HepG2 (cell line): ENCODE measurements around the gene LSM14B. TPM values are rescaled to one million over a fixed set of nuclear protein-coding genes. Genes with fewer than 3 reads are reported as not detected.

Experiments used
- AGO2 ChIP-seq: fragments of 200-400 bp; formaldehyde crosslinking; optimal IDR thresholded peaks from 2 replicates; pipeline ENCODE3; 2017; ENCODE audit warnings: mild to moderate bottlenecking, low read depth, low read length, moderate library complexity
- ARHGAP35 ChIP-seq: sonication (generic); formaldehyde crosslinking; IDR thresholded peaks from 2 replicates; pipeline ENCODE4 v1.9.0; 2022; ENCODE audit warnings: mild to moderate bottlenecking, inconsistent platforms, moderate library complexity, missing genetic modification reagents, borderline replicate concordance
- GZF1 ChIP-seq: sonication (generic); formaldehyde crosslinking; IDR thresholded peaks from 2 replicates; pipeline ENCODE4 v1.5.1; 2020; ENCODE audit warnings: mild to moderate bottlenecking, missing genetic modification reagents
- HNRNPH1 ChIP-seq: fragments of 200-400 bp; formaldehyde crosslinking; optimal IDR thresholded peaks from 2 replicates; pipeline ENCODE3; 2017; ENCODE audit warnings: mild to moderate bottlenecking, low read depth, low read length
- NR2F1 ChIP-seq, 2 experiments: fragments of 450-650 bp in 1 of 2; formaldehyde crosslinking in 1 of 2; IDR thresholded peaks; 2 replicates each; pipeline versions ENCODE4 v1.5.0 to v1.6.1; 2016 to 2020; ENCODE audit warnings: mild to moderate bottlenecking in 1 of 2, missing compliant biosample characterization in 1 of 2, missing genetic modification reagents in 1 of 2, moderate library complexity in 1 of 2
- ONECUT2 ChIP-seq: sonication (generic); formaldehyde crosslinking; IDR thresholded peaks from 2 replicates; pipeline ENCODE4 v1.4.0; 2020; ENCODE audit warnings: missing genetic modification reagents
- TAF1 ChIP-seq: sonication (generic); formaldehyde crosslinking; IDR thresholded peaks from 2 replicates; pipeline ENCODE4 v1.4.0; 2020; ENCODE audit warnings: missing genetic modification reagents
- ZNF274 ChIP-seq: sonication (generic); formaldehyde crosslinking; IDR thresholded peaks from 2 replicates; pipeline ENCODE4 v1.5.1; 2020; ENCODE audit warnings: mild to moderate bottlenecking, missing genetic modification reagents
- polyA plus RNA-seq, 8 experiments: library from polyadenylated mRNA; depleted of rRNA in 3 of 8; stranded (reverse) in 7 of 8; unstranded in 1 of 8; fragments of >200 nt; fragmentation: Illumina TruSeq in 4 of 8; extraction: Trizol in 4 of 8; gene quantifications; 2 replicates each; pipeline versions ENCODE4 v1.2.1 to v1.2.3, GENCODE V29; 2011 to 2016; ENCODE audit warnings: low read depth in 4 of 8, missing spikeins in 1 of 8, mixed read lengths in 1 of 8; ENCODE audit not compliant: insufficient read depth in 1 of 8
- total RNA-seq, 5 experiments: library from RNA; depleted of rRNA; stranded (reverse); fragments of >200 nt; fragmentation: Illumina TruSeq; extraction: Trizol; gene quantifications; 2 replicates each; pipeline ENCODE4 v1.2.3, GENCODE V29; 2016; ENCODE audit warnings: low read depth in 1 of 5
- TF ChIP-seq, protein P1 (sequence below): IDR thresholded peaks from 2 replicates; pipeline ENCODE4 v1.4.0; 2020; ENCODE audit warnings: mild to moderate bottlenecking, missing genetic modification reagents
- TF ChIP-seq, protein P2 (sequence below), 2 experiments: sonication (generic) in 1 of 2; formaldehyde crosslinking in 1 of 2; IDR thresholded peaks; 2 replicates each; pipeline versions ENCODE4 v1.4.0 to v1.6.1; 2018 to 2020; ENCODE audit warnings: missing genetic modification reagents in 2 of 2, borderline replicate concordance in 1 of 2, low read depth in 1 of 2, mild to moderate bottlenecking in 1 of 2, missing biosample characterization in 1 of 2
- TF ChIP-seq, protein P3 (sequence below): sonication (generic); formaldehyde crosslinking; IDR thresholded peaks from 2 replicates; pipeline ENCODE4 v1.5.0; 2020; ENCODE audit warnings: missing genetic modification reagents, mild to moderate bottlenecking, borderline replicate concordance
- TF ChIP-seq, protein P4 (sequence below): sonication (generic); formaldehyde crosslinking; IDR thresholded peaks from 2 replicates; pipeline ENCODE4 v1.5.0; 2020; ENCODE audit warnings: mild to moderate bottlenecking, missing genetic modification reagents, borderline replicate concordance
- TF ChIP-seq, protein P5 (sequence below): sonication (generic); formaldehyde crosslinking; IDR thresholded peaks from 2 replicates; pipeline ENCODE4 v1.4.0; 2020; ENCODE audit warnings: missing genetic modification reagents, low read depth, mild to moderate bottlenecking, borderline replicate concordance

Gene LSM14B
- total and polyA plus RNA-seq, 2 of the 13 experiments (the other 11 are each of a cell fraction or from before 2014, with no cell fraction given), result 43.3 to 79.2 TPM

DNA sequence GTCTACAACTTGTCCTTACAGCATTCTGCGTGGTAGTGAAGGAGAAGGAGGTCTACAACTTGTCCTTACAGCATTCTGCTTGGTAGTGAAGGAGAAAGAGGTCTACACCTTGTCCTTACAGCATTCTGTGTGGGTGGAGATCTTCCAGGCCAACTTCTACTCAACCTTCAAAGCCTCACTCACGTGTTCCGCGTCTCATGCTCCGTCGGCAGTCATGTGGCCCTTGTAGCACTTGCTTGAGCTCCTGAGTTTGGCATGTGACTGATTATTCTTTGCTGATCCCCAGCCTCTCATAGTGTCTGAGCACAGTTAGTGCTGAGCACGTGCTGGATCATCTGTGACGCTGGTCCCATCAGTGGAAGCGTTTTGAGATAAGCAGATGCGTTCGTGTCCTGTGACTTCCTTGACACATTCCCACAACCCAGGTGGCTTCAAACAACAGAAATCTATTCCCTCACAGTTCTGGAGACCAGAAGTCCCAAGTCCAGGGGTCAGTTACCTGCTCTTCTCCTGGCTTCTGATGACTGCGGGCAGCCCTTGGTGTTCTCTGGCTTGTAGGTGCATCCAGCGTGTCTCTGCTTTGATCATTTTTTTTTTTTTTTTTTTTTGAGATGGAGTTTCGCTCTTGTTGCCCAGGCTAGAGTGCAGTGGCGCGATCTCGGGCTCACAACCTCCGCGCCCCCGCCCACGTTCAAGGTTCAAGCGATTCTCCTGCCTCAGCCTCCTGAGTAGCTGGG is 23.9 kb downstream of the LSM14B start (continued):
- TF ChIP-seq NR2F1 (CRISPR knock-in tag; IDR thresholded peaks at IDR 0.05), result peak in 1 of 2 experiments; percentile 72; a peak in 3 of 4 replicates
- TF ChIP-seq, protein P1, sequence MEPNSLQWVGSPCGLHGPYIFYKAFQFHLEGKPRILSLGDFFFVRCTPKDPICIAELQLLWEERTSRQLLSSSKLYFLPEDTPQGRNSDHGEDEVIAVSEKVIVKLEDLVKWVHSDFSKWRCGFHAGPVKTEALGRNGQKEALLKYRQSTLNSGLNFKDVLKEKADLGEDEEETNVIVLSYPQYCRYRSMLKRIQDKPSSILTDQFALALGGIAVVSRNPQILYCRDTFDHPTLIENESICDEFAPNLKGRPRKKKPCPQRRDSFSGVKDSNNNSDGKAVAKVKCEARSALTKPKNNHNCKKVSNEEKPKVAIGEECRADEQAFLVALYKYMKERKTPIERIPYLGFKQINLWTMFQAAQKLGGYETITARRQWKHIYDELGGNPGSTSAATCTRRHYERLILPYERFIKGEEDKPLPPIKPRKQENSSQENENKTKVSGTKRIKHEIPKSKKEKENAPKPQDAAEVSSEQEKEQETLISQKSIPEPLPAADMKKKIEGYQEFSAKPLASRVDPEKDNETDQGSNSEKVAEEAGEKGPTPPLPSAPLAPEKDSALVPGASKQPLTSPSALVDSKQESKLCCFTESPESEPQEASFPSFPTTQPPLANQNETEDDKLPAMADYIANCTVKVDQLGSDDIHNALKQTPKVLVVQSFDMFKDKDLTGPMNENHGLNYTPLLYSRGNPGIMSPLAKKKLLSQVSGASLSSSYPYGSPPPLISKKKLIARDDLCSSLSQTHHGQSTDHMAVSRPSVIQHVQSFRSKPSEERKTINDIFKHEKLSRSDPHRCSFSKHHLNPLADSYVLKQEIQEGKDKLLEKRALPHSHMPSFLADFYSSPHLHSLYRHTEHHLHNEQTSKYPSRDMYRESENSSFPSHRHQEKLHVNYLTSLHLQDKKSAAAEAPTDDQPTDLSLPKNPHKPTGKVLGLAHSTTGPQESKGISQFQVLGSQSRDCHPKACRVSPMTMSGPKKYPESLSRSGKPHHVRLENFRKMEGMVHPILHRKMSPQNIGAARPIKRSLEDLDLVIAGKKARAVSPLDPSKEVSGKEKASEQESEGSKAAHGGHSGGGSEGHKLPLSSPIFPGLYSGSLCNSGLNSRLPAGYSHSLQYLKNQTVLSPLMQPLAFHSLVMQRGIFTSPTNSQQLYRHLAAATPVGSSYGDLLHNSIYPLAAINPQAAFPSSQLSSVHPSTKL (CRISPR knock-in tag), result peak; percentile 77
- TF ChIP-seq, protein P2, sequence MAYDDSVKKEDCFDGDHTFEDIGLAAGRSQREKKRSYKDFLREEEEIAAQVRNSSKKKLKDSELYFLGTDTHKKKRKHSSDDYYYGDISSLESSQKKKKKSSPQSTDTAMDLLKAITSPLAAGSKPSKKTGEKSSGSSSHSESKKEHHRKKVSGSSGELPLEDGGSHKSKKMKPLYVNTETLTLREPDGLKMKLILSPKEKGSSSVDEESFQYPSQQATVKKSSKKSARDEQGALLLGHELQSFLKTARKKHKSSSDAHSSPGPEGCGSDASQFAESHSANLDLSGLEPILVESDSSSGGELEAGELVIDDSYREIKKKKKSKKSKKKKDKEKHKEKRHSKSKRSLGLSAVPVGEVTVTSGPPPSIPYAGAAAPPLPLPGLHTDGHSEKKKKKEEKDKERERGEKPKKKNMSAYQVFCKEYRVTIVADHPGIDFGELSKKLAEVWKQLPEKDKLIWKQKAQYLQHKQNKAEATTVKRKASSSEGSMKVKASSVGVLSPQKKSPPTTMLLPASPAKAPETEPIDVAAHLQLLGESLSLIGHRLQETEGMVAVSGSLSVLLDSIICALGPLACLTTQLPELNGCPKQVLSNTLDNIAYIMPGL (CRISPR knock-in tag; IDR thresholded peaks at IDR 0.05; ENCODE audit: borderline replicate concordance in 1 of 2, low read depth in 1 of 2), result no peak
- peak; percentile 86; the same call in 1 of the 2 replicates for TF ChIP-seq ARHGAP35
- no peak for TF ChIP-seq ONECUT2 (CRISPR knock-in tag)
- TF ChIP-seq, protein P3, sequence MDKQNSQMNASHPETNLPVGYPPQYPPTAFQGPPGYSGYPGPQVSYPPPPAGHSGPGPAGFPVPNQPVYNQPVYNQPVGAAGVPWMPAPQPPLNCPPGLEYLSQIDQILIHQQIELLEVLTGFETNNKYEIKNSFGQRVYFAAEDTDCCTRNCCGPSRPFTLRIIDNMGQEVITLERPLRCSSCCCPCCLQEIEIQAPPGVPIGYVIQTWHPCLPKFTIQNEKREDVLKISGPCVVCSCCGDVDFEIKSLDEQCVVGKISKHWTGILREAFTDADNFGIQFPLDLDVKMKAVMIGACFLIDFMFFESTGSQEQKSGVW (CRISPR knock-in tag), result no peak
- TF ChIP-seq AGO2, result no peak
- TF ChIP-seq, protein P4, sequence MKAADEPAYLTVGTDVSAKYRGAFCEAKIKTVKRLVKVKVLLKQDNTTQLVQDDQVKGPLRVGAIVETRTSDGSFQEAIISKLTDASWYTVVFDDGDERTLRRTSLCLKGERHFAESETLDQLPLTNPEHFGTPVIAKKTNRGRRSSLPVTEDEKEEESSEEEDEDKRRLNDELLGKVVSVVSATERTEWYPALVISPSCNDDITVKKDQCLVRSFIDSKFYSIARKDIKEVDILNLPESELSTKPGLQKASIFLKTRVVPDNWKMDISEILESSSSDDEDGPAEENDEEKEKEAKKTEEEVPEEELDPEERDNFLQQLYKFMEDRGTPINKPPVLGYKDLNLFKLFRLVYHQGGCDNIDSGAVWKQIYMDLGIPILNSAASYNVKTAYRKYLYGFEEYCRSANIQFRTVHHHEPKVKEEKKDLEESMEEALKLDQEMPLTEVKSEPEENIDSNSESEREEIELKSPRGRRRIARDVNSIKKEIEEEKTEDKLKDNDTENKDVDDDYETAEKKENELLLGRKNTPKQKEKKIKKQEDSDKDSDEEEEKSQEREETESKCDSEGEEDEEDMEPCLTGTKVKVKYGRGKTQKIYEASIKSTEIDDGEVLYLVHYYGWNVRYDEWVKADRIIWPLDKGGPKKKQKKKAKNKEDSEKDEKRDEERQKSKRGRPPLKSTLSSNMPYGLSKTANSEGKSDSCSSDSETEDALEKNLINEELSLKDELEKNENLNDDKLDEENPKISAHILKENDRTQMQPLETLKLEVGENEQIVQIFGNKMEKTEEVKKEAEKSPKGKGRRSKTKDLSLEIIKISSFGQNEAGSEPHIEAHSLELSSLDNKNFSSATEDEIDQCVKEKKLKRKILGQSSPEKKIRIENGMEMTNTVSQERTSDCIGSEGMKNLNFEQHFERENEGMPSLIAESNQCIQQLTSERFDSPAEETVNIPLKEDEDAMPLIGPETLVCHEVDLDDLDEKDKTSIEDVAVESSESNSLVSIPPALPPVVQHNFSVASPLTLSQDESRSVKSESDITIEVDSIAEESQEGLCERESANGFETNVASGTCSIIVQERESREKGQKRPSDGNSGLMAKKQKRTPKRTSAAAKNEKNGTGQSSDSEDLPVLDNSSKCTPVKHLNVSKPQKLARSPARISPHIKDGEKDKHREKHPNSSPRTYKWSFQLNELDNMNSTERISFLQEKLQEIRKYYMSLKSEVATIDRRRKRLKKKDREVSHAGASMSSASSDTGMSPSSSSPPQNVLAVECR (CRISPR knock-in tag), result peak; percentile 83
- TF ChIP-seq ZNF274 (CRISPR knock-in tag), result peak; percentile 46; the same call in 1 of the 2 replicates
- TF ChIP-seq TAF1, result peak; percentile 30; the same call in 1 of the 2 replicates
- TF ChIP-seq HNRNPH1, result no peak
- TF ChIP-seq GZF1 (CRISPR knock-in tag), result no peak
- TF ChIP-seq, protein P5, sequence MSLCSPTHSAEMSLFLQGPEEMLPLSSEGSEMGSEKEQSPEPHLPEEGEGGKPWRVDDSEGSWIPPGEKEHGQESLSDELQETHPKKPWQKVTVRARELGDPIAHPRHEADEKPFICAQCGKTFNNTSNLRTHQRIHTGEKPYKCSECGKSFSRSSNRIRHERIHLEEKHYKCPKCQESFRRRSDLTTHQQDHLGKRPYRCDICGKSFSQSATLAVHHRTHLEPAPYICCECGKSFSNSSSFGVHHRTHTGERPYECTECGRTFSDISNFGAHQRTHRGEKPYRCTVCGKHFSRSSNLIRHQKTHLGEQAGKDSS (CRISPR knock-in tag), result peak; percentile 62
